HFFc6 (cell line): ENCODE data around the gene NR0B1. TPM values are rescaled to one million over a fixed set of nuclear protein-coding genes. Genes with fewer than 3 reads are reported as not detected.

Experiments
- DNase-seq: peaks from one replicate; pipeline ENCODE4 v3.0.0-alpha.2; 2018
- H3K27ac Mint-ChIP-seq: 2 replicates; pipeline ENCODE4 v1.8.0; 2020; ENCODE audit warnings: mild to moderate bottlenecking, mixed read lengths
- H3K27me3 Mint-ChIP-seq: 2 replicates; pipeline ENCODE4 v1.8.0; 2021; ENCODE audit warnings: mild to moderate bottlenecking, moderate library complexity, mixed read lengths; ENCODE audit not compliant: insufficient read depth
- H3K36me3 Mint-ChIP-seq: 2 replicates; pipeline ENCODE4 v1.8.0; 2021; ENCODE audit warnings: low read depth, mixed read lengths
- H3K4me1 Mint-ChIP-seq: 2 replicates; pipeline ENCODE4 v1.8.0; 2020; ENCODE audit warnings: low read depth, mixed read lengths
- H3K4me3 Mint-ChIP-seq: 2 replicates; pipeline ENCODE4 v1.8.0; 2020; ENCODE audit warnings: mild to moderate bottlenecking, moderate library complexity, mixed read lengths
- H3K9me3 Mint-ChIP-seq: 2 replicates; pipeline ENCODE4 v1.8.0; 2020; ENCODE audit warnings: mild to moderate bottlenecking, mixed read lengths
- CTCF ChIP-seq: fragments of 200-600 bp; sonication (generic); IDR thresholded peaks from 2 replicates; pipeline ENCODE4 v1.5.0; 2021; ENCODE audit warnings: antibody characterized with exemption, mild to moderate bottlenecking
- long read RNA-seq: library from polyadenylated mRNA; unstranded; transcript quantifications from one replicate; pipeline ENCODE4 v2.0.0, GENCODE V29; 2019
- total RNA-seq, 6 experiments: library from RNA; stranded (reverse); fragmentation: NEBNext Ultra II Directional; extraction: Animal tissue kit (Norgen Biotek cat#: 25700); gene quantifications; 2 replicates in 1 of 6; 3 replicates in 5 of 6; pipeline ENCODE4 v1.2.3, GENCODE V29; 2021

The NR0B1 gene, protein sequence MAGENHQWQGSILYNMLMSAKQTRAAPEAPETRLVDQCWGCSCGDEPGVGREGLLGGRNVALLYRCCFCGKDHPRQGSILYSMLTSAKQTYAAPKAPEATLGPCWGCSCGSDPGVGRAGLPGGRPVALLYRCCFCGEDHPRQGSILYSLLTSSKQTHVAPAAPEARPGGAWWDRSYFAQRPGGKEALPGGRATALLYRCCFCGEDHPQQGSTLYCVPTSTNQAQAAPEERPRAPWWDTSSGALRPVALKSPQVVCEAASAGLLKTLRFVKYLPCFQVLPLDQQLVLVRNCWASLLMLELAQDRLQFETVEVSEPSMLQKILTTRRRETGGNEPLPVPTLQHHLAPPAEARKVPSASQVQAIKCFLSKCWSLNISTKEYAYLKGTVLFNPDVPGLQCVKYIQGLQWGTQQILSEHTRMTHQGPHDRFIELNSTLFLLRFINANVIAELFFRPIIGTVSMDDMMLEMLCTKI
- not detected for total RNA-seq
- long read RNA-seq: 0 reads

DNA sequence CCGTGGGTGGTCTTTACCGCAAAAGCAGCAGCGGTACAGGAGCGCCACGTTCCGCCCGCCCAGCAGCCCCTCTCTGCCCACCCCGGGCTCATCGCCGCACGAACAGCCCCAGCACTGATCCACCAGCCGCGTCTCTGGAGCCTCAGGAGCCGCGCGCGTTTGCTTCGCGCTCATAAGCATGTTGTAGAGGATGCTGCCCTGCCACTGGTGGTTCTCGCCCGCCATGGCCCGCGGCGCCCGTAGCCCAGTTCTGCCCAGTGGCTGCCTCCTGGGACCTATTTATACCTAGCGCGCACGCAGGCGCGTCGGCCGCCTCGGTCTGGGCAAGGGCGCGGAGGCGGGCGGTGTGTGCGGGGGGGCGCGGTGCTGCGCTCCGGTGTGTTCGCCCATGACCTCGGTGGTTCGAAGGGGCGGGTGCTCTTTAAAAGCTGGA is at the start of gene NR0B1:
TSS of gene NR0B1 (minus strand) at position 252 of the 433 bp plus-strand sequence. CDS start at position 225, 27 bp downstream.
- TF ChIP-seq CTCF: no peak
- Mint-ChIP-seq H3K36me3 (no peaks in the 10 kb centered on the region), H3K27me3 (peaks cover 10% of the 10 kb centered on the region), H3K27ac (no peak within 1 kb of the TSS), H3K4me3 (no peak within 1 kb of the TSS; the same call in 1 of the 2 replicates), H3K9me3 (no peaks in the 10 kb centered on the region), H3K4me1 (no peaks in the 10 kb centered on the region)
- no peak for DNase-seq

DNA sequence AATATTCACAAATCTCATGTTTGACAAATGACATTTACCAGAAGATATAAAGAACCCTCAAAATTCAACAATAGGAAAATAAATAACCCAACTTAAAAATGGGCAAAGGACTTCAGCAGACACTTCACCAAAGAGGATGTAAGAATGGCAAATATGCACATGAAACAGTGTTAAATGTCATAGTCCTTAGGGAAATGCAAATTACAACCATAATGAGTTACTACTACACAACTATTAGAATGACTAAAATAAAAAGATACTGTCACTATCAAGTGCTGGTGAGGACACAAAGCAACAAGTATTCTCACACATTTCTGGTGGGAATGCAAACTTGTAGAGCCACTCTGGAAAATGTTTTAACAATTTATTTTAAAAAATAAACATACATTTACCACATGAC is 40.8 kb upstream of the NR0B1 start:
- TF ChIP-seq CTCF: no peak
- Mint-ChIP-seq H3K4me3 (no peak overlapping the region), H3K27me3 (no peaks in the 10 kb centered on the region), H3K36me3 (no peaks in the 10 kb centered on the region), H3K9me3 (no peaks in the 10 kb centered on the region), H3K27ac (no peak overlapping the region), H3K4me1 (no peaks in the 10 kb centered on the region)
- no peak for DNase-seq

- Mint-ChIP-seq H3K4me3 (no peak overlapping the region), H3K9me3 (no peaks in the 10 kb centered on the region), H3K4me1 (no peaks in the 10 kb centered on the region), H3K27me3 (peaks cover 2% of the 10 kb centered on the region; the same call in 1 of the 2 replicates), H3K36me3 (no peaks in the 10 kb centered on the region), H3K27ac (no peak overlapping the region)
- DNase-seq: no peak
- TF ChIP-seq CTCF: no peak
Measured at GRCh38 chrX:30343206-30343605, 34.0 kb upstream of the NR0B1 start.

DNA sequence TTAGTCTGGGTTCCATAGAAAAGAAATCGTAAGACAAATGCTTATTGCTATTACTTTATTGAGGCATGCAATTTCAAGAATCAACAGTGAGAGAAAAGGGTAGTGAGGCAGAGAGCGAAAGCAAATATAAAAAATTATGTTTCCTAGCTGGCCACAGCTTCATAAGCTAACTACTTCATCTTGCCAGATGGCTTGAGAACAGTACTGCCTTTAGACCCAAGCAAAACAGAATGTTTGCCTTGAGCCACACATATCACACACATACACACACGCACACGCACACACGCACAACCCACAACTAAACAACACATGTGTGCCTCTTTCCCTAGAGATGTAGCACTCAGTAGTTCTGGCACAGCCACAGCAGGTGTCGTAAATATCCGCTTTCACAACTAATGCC is 31.6 kb upstream of the NR0B1 start:
- H3K4me3 Mint-ChIP-seq: no peak overlapping the region
- peaks cover 2% of the 10 kb centered on the region; the same call in 1 of the 2 replicates for H3K27me3 Mint-ChIP-seq
- no peaks in the 10 kb centered on the region for H3K4me1 Mint-ChIP-seq
- H3K27ac Mint-ChIP-seq: no peak overlapping the region
- no peaks in the 10 kb centered on the region for H3K36me3 Mint-ChIP-seq
- H3K9me3 Mint-ChIP-seq: no peaks in the 10 kb centered on the region
- DNase-seq: no peak
- no peak for TF ChIP-seq CTCF

GRCh38 chrX:30327762-30328161 is 18.6 kb upstream of the NR0B1 start:
- H3K4me1 Mint-ChIP-seq: no peaks in the 10 kb centered on the region
- peaks cover 4% of the 10 kb centered on the region for H3K27me3 Mint-ChIP-seq
- no peak overlapping the region for H3K4me3 Mint-ChIP-seq
- H3K9me3 Mint-ChIP-seq: no peaks in the 10 kb centered on the region
- H3K27ac Mint-ChIP-seq: no peak overlapping the region
- no peak for DNase-seq
- TF ChIP-seq CTCF: no peak
- H3K36me3 Mint-ChIP-seq: no peaks in the 10 kb centered on the region
